Neural crest cell (in vitro differentiated cells): ENCODE results near the gene SLC40A1. TPM values are rescaled to one million over a fixed set of nuclear protein-coding genes. Genes with fewer than 3 reads are reported as not detected.

Experiments
- DNase-seq: peaks from one replicate; pipeline ENCODE4 v3.0.0; 2021; ENCODE audit warnings: low read depth, mixed read lengths, low spot score
- H3K27ac Mint-ChIP-seq: one replicate; pipeline ENCODE4 v1.8.0; 2021; ENCODE audit warnings: mild to moderate bottlenecking, mixed read lengths; ENCODE audit not compliant: unreplicated experiment
- H3K27me3 Mint-ChIP-seq: 2 replicates; pipeline ENCODE4 v1.8.0; 2021; ENCODE audit warnings: low read depth, mild to moderate bottlenecking, mixed read lengths
- H3K36me3 Mint-ChIP-seq: 2 replicates; pipeline ENCODE4 v1.8.0; 2021; ENCODE audit warnings: low read depth, mild to moderate bottlenecking, mixed read lengths
- H3K4me1 Mint-ChIP-seq: 2 replicates; pipeline ENCODE4 v1.8.0; 2021; ENCODE audit warnings: mixed read lengths
- H3K4me3 Mint-ChIP-seq: one replicate; pipeline ENCODE4 v1.8.0; 2021; ENCODE audit warnings: mild to moderate bottlenecking, mixed read lengths
- H3K9me3 Mint-ChIP-seq: 2 replicates; pipeline ENCODE4 v1.8.0; 2021; ENCODE audit warnings: mixed read lengths
- total RNA-seq: library from RNA; stranded (reverse); gene quantifications from 2 replicates; pipeline ENCODE4 v1.2.1, GENCODE V29; 2021
- TF ChIP-seq, protein P1 (sequence below): fragments of 200-600 bp; sonication (generic); conservative IDR thresholded peaks from 2 replicates; pipeline ENCODE4 v1.5.0; 2021; ENCODE audit warnings: antibody characterized with exemption, mild to moderate bottlenecking

Gene SLC40A1
- total RNA-seq, 1 donor from 2014 or later = 2.6 TPM

GRCh38 chr2:189556526-189556925 is 24.1 kb downstream of the SLC40A1 start:
- Mint-ChIP-seq H3K4me3 (no peak overlapping the region), H3K9me3 (no peaks in the 10 kb centered on the region), H3K27ac (no peak overlapping the region), H3K4me1 (peaks cover 6% of the 10 kb centered on the region), H3K36me3 (no peaks in the 10 kb centered on the region), H3K27me3 (no peaks in the 10 kb centered on the region)
- TF ChIP-seq, protein P1, sequence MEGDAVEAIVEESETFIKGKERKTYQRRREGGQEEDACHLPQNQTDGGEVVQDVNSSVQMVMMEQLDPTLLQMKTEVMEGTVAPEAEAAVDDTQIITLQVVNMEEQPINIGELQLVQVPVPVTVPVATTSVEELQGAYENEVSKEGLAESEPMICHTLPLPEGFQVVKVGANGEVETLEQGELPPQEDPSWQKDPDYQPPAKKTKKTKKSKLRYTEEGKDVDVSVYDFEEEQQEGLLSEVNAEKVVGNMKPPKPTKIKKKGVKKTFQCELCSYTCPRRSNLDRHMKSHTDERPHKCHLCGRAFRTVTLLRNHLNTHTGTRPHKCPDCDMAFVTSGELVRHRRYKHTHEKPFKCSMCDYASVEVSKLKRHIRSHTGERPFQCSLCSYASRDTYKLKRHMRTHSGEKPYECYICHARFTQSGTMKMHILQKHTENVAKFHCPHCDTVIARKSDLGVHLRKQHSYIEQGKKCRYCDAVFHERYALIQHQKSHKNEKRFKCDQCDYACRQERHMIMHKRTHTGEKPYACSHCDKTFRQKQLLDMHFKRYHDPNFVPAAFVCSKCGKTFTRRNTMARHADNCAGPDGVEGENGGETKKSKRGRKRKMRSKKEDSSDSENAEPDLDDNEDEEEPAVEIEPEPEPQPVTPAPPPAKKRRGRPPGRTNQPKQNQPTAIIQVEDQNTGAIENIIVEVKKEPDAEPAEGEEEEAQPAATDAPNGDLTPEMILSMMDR = no peak
- DNase-seq = no peak

DNA sequence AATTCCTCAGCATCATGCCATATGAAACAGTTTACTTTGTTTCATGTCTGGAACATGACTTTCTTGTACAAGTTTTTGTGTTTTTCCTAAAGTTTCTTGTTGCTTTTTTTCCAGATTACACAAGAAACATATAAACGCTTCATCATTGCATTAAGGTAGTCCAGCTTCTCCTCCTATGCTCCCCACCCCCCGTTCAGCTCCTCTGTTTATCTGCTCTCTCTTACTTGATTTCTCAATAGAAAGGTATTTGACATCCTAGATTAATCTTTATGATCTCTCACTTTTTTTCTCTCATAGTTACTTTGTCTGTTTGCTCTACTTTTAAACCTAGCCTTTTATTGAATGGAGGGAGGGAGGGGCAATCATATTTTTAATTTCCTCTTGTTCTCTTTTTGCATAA is 25.4 kb downstream of the SLC40A1 start:
- H3K27ac Mint-ChIP-seq = no peak overlapping the region

GRCh38 chr2:189553504-189554088 is 27.0 kb downstream of the SLC40A1 start:
- TF ChIP-seq, protein P1 = no peak

More for the DNA sequence above, 25.4 kb downstream of the SLC40A1 start:
- Mint-ChIP-seq H3K27me3 (no peaks in the 10 kb centered on the region), H3K4me1 (peaks cover 6% of the 10 kb centered on the region), H3K9me3 (no peaks in the 10 kb centered on the region), H3K36me3 (no peaks in the 10 kb centered on the region), H3K4me3 (no peak overlapping the region)
- DNase-seq = no peak
- TF ChIP-seq, protein P1 = no peak

DNA sequence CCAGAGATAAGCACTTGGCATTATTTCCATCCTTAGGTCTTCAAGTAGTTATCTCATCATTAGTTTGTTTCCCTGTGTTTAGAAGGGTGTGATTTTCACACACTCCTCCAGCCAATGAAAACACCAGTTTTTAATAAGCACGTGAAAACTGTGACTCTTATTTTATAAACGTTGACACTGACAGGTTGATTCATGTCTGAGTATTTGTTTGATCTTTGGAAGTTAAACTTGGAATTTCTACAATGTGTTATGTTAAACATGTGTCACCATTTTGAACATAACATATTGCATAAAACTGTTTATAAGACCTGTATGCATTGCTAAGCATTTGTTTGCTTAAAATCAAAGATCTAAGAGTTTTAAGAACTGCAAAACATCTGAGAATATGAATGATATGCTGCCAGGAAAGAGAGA is 27.6 kb downstream of the SLC40A1 start:
- TF ChIP-seq, protein P1 = no peak
- Mint-ChIP-seq H3K4me3 (no peak overlapping the region), H3K36me3 (no peaks in the 10 kb centered on the region), H3K4me1 (no peaks in the 10 kb centered on the region), H3K27me3 (no peaks in the 10 kb centered on the region), H3K9me3 (no peaks in the 10 kb centered on the region), H3K27ac (no peak overlapping the region)
- no peak for DNase-seq

More at GRCh38 chr2:189553504-189554088, 27.0 kb downstream of the SLC40A1 start:
- no peak for DNase-seq
- Mint-ChIP-seq H3K27me3 (no peaks in the 10 kb centered on the region), H3K27ac (no peak overlapping the region), H3K4me3 (no peak overlapping the region), H3K9me3 (no peaks in the 10 kb centered on the region), H3K4me1 (no peaks in the 10 kb centered on the region), H3K36me3 (no peaks in the 10 kb centered on the region)

GRCh38 chr2:189552334-189552990 is 28.1 kb downstream of the SLC40A1 start:
- H3K27ac Mint-ChIP-seq = no peak overlapping the region
- H3K36me3 Mint-ChIP-seq = no peaks in the 10 kb centered on the region
- H3K27me3 Mint-ChIP-seq = no peaks in the 10 kb centered on the region

More at GRCh38 chr2:189552334-189552990, 28.1 kb downstream of the SLC40A1 start:
- Mint-ChIP-seq H3K4me3 (no peak overlapping the region), H3K4me1 (no peaks in the 10 kb centered on the region), H3K9me3 (no peaks in the 10 kb centered on the region)
- TF ChIP-seq, protein P1 = no peak
- no peak for DNase-seq
